ENCODE data around the gene RNF126. TPM values are rescaled to one million over a fixed set of nuclear protein-coding genes. Genes with fewer than 3 reads are reported as not detected.

RNF126 gene
- total RNA-seq, 1 donor from 2014 or later, result 40.8 TPM

DNA sequence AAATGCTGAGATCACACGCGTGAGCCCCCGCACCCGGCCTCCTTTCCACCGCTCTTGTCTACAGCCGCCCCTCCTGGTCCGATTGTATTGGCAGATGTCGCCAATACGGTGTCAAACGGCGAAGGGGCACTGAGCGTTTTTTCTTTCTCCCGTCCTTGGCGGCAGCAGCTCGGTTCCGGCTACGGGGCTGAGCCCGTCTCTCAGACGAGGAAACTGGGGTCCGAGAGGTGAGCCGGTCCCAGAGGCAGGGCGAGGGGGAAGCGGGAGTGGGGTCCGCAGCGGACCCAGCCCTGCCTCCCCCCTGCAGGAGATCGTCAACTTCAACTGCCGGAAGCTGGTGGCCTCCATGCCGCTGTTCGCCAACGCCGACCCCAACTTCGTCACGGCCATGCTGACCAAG lies 50.1 kb downstream of the RNF126 start:
- Mint-ChIP-seq H3K27me3 (ENCODE audit: unreplicated experiment) (no peaks in the 10 kb centered on the region), H3K9me3 (ENCODE audit: unreplicated experiment) (no peaks in the 10 kb centered on the region), H3K27ac (ENCODE audit: unreplicated experiment) (no peak overlapping the region), H3K4me3 (ENCODE audit: unreplicated experiment) (no peak overlapping the region), H3K36me3 (ENCODE audit: unreplicated experiment) (peaks cover 15% of the 10 kb centered on the region), H3K4me1 (ENCODE audit: unreplicated experiment) (peaks cover 29% of the 10 kb centered on the region)
- TF ChIP-seq CTCF (IDR thresholded peaks at IDR 0.05), result no peak
- DNase-seq (ENCODE audit: extremely low spot score, unreplicated experiment), result no peak

DNA sequence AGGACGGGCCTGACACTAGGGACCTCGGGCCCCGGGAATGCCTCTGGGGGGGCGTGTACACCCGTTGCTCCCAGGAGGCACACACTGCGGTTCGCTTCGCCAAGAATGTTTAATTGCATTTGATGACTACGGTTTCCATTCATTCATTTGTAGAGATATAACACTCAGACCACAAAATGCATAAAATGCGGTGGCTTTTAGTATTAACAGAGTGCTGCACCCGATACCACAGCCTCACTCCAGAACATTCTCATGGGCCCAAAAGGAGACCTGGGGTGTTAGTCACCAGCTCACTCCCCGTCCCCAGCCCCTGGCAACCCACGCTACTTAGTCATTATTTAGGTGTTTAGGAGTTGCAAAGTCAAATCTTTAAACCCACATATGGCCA lies 51.5 kb downstream of the RNF126 start:
- Mint-ChIP-seq H3K4me3 (ENCODE audit: unreplicated experiment) (no peak overlapping the region), H3K27me3 (ENCODE audit: unreplicated experiment) (no peaks in the 10 kb centered on the region), H3K36me3 (ENCODE audit: unreplicated experiment) (peaks cover 15% of the 10 kb centered on the region), H3K27ac (ENCODE audit: unreplicated experiment) (peak overlapping the region; percentile 88), H3K9me3 (ENCODE audit: unreplicated experiment) (no peaks in the 10 kb centered on the region), H3K4me1 (ENCODE audit: unreplicated experiment) (peaks cover 31% of the 10 kb centered on the region)
- DNase-seq (ENCODE audit: extremely low spot score, unreplicated experiment), result no peak
- no peak for TF ChIP-seq CTCF (IDR thresholded peaks at IDR 0.05)

- H3K27me3 Mint-ChIP-seq (ENCODE audit: unreplicated experiment), result no peaks in the 10 kb centered on the region
- peaks cover 15% of the 10 kb centered on the region for H3K36me3 Mint-ChIP-seq (ENCODE audit: unreplicated experiment)
- H3K4me1 Mint-ChIP-seq (ENCODE audit: unreplicated experiment), result peaks cover 31% of the 10 kb centered on the region
- peak overlapping the region; percentile 88 for H3K27ac Mint-ChIP-seq (ENCODE audit: unreplicated experiment)
- DNase-seq (ENCODE audit: extremely low spot score, unreplicated experiment), result peak; percentile 93
- no peak for TF ChIP-seq CTCF (IDR thresholded peaks at IDR 0.05)
- H3K4me3 Mint-ChIP-seq (ENCODE audit: unreplicated experiment), result no peak overlapping the region
- H3K9me3 Mint-ChIP-seq (ENCODE audit: unreplicated experiment), result no peaks in the 10 kb centered on the region
Measured at GRCh38 chr19:610801-611480, 52.1 kb downstream of the RNF126 start.

GRCh38 chr19:610071-610800 lies 52.8 kb downstream of the RNF126 start:
- H3K27me3 Mint-ChIP-seq (ENCODE audit: unreplicated experiment), result no peaks in the 10 kb centered on the region
- no peaks in the 10 kb centered on the region for H3K9me3 Mint-ChIP-seq (ENCODE audit: unreplicated experiment)
- peak overlapping the region; percentile 88 for H3K27ac Mint-ChIP-seq (ENCODE audit: unreplicated experiment)
- no peak overlapping the region for H3K4me3 Mint-ChIP-seq (ENCODE audit: unreplicated experiment)
- DNase-seq (ENCODE audit: extremely low spot score, unreplicated experiment), result no peak
- TF ChIP-seq CTCF (IDR thresholded peaks at IDR 0.05), result no peak
- peaks cover 31% of the 10 kb centered on the region for H3K4me1 Mint-ChIP-seq (ENCODE audit: unreplicated experiment)
- H3K36me3 Mint-ChIP-seq (ENCODE audit: unreplicated experiment), result peaks cover 12% of the 10 kb centered on the region

DNA sequence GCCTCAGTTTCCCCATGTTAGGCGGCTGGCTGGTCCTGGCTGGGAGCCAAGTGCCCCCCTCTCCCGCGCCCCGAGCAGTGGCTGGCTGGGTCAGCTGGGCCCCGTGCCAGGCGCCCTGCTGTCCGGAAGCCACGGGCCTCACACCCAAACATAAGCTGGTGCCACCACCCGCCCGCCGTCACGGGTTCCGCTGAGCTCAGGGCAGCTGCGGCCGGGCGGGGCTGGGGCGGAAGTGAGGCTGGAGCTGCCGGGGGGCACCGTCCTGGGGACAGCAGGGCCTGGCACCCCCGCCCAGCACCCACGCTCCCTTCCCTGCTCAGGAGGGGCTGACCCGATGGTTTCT lies 54.0 kb downstream of the RNF126 start:
- Mint-ChIP-seq H3K27ac (ENCODE audit: unreplicated experiment) (no peak overlapping the region), H3K4me3 (ENCODE audit: unreplicated experiment) (no peak overlapping the region), H3K4me1 (ENCODE audit: unreplicated experiment) (peaks cover 31% of the 10 kb centered on the region), H3K9me3 (ENCODE audit: unreplicated experiment) (no peaks in the 10 kb centered on the region), H3K27me3 (ENCODE audit: unreplicated experiment) (no peaks in the 10 kb centered on the region), H3K36me3 (ENCODE audit: unreplicated experiment) (peaks cover 4% of the 10 kb centered on the region)
- peak; percentile 92 for DNase-seq (ENCODE audit: extremely low spot score, unreplicated experiment)
- TF ChIP-seq CTCF (IDR thresholded peaks at IDR 0.05), result no peak
